Loucy (cell line): ENCODE results near the gene STXBP3.

Experiments used
- EZH2phosphoT487 ChIP-seq: fragments of 200-600 bp; IDR thresholded peaks from 2 replicates; pipeline ENCODE4 v1.6.1; 2018; ENCODE audit warnings: antibody characterized with exemption, mild to moderate bottlenecking, moderate library complexity, borderline replicate concordance
- TF ChIP-seq, protein P1 (sequence below): fragments of 200-600 bp; sonication (generic); conservative IDR thresholded peaks from 2 replicates; pipeline ENCODE4 v1.5.1; 2014; ENCODE audit warnings: mild to moderate bottlenecking, antibody characterized with exemption, low read length

- TF ChIP-seq EZH2phosphoT487: no peak
- TF ChIP-seq, protein P1, sequence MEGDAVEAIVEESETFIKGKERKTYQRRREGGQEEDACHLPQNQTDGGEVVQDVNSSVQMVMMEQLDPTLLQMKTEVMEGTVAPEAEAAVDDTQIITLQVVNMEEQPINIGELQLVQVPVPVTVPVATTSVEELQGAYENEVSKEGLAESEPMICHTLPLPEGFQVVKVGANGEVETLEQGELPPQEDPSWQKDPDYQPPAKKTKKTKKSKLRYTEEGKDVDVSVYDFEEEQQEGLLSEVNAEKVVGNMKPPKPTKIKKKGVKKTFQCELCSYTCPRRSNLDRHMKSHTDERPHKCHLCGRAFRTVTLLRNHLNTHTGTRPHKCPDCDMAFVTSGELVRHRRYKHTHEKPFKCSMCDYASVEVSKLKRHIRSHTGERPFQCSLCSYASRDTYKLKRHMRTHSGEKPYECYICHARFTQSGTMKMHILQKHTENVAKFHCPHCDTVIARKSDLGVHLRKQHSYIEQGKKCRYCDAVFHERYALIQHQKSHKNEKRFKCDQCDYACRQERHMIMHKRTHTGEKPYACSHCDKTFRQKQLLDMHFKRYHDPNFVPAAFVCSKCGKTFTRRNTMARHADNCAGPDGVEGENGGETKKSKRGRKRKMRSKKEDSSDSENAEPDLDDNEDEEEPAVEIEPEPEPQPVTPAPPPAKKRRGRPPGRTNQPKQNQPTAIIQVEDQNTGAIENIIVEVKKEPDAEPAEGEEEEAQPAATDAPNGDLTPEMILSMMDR: no peak
Observed at GRCh38 chr1:108706643-108707042, 39.8 kb upstream of the STXBP3 start.
